Sigmoid colon (tissue), 7 donors: ENCODE results near the gene SPPL3. TPM values are rescaled to one million over a fixed set of nuclear protein-coding genes. Genes with fewer than 3 reads are reported as not detected.

Experiments
- DNase-seq: peaks from one replicate; pipeline ENCODE4 v3.0.0-alpha.2; 2019
- H3K27ac ChIP-seq, 4 donors: fragments of 200-600 bp; sonication (generic); one replicate each; pipeline ENCODE4 v1.5.1; 2016 to 2019; ENCODE audit warnings: mild to moderate bottlenecking in 1 of 4
- H3K27me3 ChIP-seq, 3 donors: fragments of 200-600 bp; sonication (generic); one replicate each; pipeline ENCODE4 v1.5.1; 2019; ENCODE audit warnings: mild to moderate bottlenecking in 1 of 3
- H3K36me3 ChIP-seq, 4 donors: fragments of 200-600 bp; sonication (generic); one replicate each; pipeline ENCODE4 v1.5.1; 2016 to 2019
- H3K4me1 ChIP-seq, 4 donors: fragments of 200-600 bp; sonication (generic); one replicate each; pipeline ENCODE4 v1.5.1; 2017 to 2019
- H3K4me3 ChIP-seq, 4 donors: fragments of 200-600 bp; sonication (generic); one replicate each; pipeline ENCODE4 v1.5.1; 2017 to 2019; ENCODE audit warnings: mild to moderate bottlenecking in 2 of 4, moderate library complexity in 1 of 4
- H3K9me3 ChIP-seq, 4 donors: fragments of 200-600 bp in 3 of 4; sonication (generic) in 3 of 4; one replicate each; pipeline versions ENCODE4 v1.5.1 to v1.6.1; 2013 to 2019
- CTCF ChIP-seq, 4 experiments: fragments of 450-650 bp in 3 of 4; fragments of 200-600 bp in 1 of 4; IDR thresholded peaks; one replicate each; pipeline ENCODE4 v1.5.1; 2016 to 2019; ENCODE audit warnings: antibody characterized with exemption in 4 of 4, mild to moderate bottlenecking in 3 of 4, moderate library complexity in 2 of 4
- EP300 ChIP-seq, 4 donors: sonication (generic); formaldehyde crosslinking; IDR thresholded peaks; one replicate each; pipeline ENCODE4 v1.6.1; 2017; ENCODE audit warnings: antibody characterized with exemption in 4 of 4
- POLR2A ChIP-seq, 2 donors: fragments of 450-650 bp; IDR thresholded peaks; one replicate each; pipeline ENCODE4 v1.6.1; 2016; ENCODE audit warnings: antibody characterized with exemption in 2 of 2, mild to moderate bottlenecking in 2 of 2, moderate library complexity in 2 of 2
- POLR2AphosphoS5 ChIP-seq, 4 donors: sonication (generic); formaldehyde crosslinking; IDR thresholded peaks; one replicate each; pipeline ENCODE4 v1.6.1; 2017; ENCODE audit warnings: antibody characterized with exemption in 4 of 4
- WGBS, 2 donors: extraction: QIAGEN DNeasy Blood & Tissue Kit; methylation state at CpG; one replicate each; pipeline ENCODE4 v1.1.7; 2013; 5-methylcytosine and 5-hydroxymethylcytosine counted together
- intact Hi-C: fragments of 100-400 bp; cut with DNase I; formaldehyde crosslinking; loops from one replicate; pipeline ENCODE4 v1.15.1; 2023
- polyA plus RNA-seq, 3 donors: library from polyadenylated mRNA; stranded (reverse); fragments of 200-250 nt; gene quantifications; one replicate each; pipeline ENCODE4 v1.2.3, GENCODE V29; 2013
- total RNA-seq, 4 donors: library from RNA; depleted of rRNA; stranded (reverse); fragments of >200 nt; gene quantifications; one replicate each; pipeline ENCODE4 v1.1.0, GENCODE V29; 2016
- donor health status: healthy with polysubstance abuse.
- donor health status: Bipolar disorder and iron deficiency.
- donor health status: healthy.

SPPL3 gene
- total and polyA plus RNA-seq, 7 donors: 8.6 to 28.0 (median 19.3) TPM

GRCh38 chr12:120825337-120825736 lies 78.8 kb downstream of the SPPL3 start:
- Histone ChIP-seq H3K4me3 (no peak overlapping the region), H3K9me3 (no peaks in the 10 kb centered on the region), H3K27ac (no peak overlapping the region), H3K4me1 (peaks cover 0 to 38% (median 9%) of the 10 kb centered on the region in 4 donors), H3K36me3 (no peaks in the 10 kb centered on the region), H3K27me3 (no peaks in the 10 kb centered on the region)
- no peak for TF ChIP-seq EP300 (IDR thresholded peaks at IDR 0.05)
- TF ChIP-seq CTCF (IDR thresholded peaks at IDR 0.05): no peak
- no peak for TF ChIP-seq POLR2AphosphoS5 (IDR thresholded peaks at IDR 0.05)
- TF ChIP-seq POLR2A (IDR thresholded peaks at IDR 0.05): no peak
- intact Hi-C loops: no loop called here
- no peak for DNase-seq
- WGBS, 2 donors: 61 to 85% methylated on average over 3 of the region's 3 CpGs

GRCh38 chr12:120822832-120823503 lies 81.2 kb downstream of the SPPL3 start:
- Histone ChIP-seq H3K9me3 (no peaks in the 10 kb centered on the region), H3K27me3 (no peaks in the 10 kb centered on the region), H3K27ac (no peak overlapping the region), H3K4me3 (no peak overlapping the region), H3K4me1 (peaks cover 0 to 45% (median 6%) of the 10 kb centered on the region in 4 donors), H3K36me3 (no peaks in the 10 kb centered on the region)
- intact Hi-C loops: no loop called here
- no peak for TF ChIP-seq POLR2AphosphoS5 (IDR thresholded peaks at IDR 0.05)
- no peak for TF ChIP-seq CTCF (IDR thresholded peaks at IDR 0.05)
- TF ChIP-seq POLR2A (IDR thresholded peaks at IDR 0.05): no peak
- no peak for TF ChIP-seq EP300 (IDR thresholded peaks at IDR 0.05)
- 81 to 89% methylated on average over 9 of the region's 9 CpGs for WGBS, 2 donors
- no peak for DNase-seq

DNA sequence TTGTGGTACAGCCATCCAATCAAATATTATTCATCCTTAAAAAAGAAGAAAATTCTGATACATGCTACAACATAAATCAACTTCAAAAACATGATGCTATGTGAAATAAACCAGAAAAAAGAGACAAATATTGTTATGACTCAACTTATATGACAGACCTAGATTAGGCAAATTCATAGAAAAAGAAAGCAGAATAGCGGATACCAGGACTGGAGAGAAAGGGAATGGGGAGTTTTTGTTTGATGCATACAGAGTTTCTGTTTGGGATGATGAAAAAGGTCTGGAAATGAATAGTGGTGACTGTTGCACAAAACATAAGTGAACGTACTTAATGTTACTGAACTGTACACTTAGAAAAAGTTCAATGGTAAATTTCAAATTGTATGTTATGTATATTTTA lies 82.3 kb downstream of the SPPL3 start:
- H3K36me3 ChIP-seq: no peaks in the 10 kb centered on the region
- H3K4me1 ChIP-seq: peaks cover 0 to 51% (median 4%) of the 10 kb centered on the region in 4 donors
- DNase-seq: no peak
- no peaks in the 10 kb centered on the region for H3K9me3 ChIP-seq
- TF ChIP-seq EP300 (IDR thresholded peaks at IDR 0.05) (no peak), POLR2A (IDR thresholded peaks at IDR 0.05) (no peak)
- intact Hi-C loops: no loop called here
- no peaks in the 10 kb centered on the region for H3K27me3 ChIP-seq
- 81 to 90% methylated on average over 2 of the region's 2 CpGs for WGBS, 2 donors
- no peak overlapping the region for H3K27ac ChIP-seq
- no peak overlapping the region for H3K4me3 ChIP-seq

GRCh38 chr12:120820884-120821510 lies 83.2 kb downstream of the SPPL3 start:
- no peaks in the 10 kb centered on the region for H3K36me3 ChIP-seq
- intact Hi-C loops: no loop called here
- WGBS, 2 donors: 37 to 65% methylated on average over 7 of the region's 7 CpGs
- H3K4me1 ChIP-seq: peaks cover 0 to 47% (median 5%) of the 10 kb centered on the region in 4 donors
- H3K27me3 ChIP-seq: no peaks in the 10 kb centered on the region
- no peaks in the 10 kb centered on the region for H3K9me3 ChIP-seq
- H3K27ac ChIP-seq: no peak overlapping the region
- no peak for TF ChIP-seq EP300 (IDR thresholded peaks at IDR 0.05)
- no peak for TF ChIP-seq CTCF (IDR thresholded peaks at IDR 0.05)
- no peak for TF ChIP-seq POLR2A (IDR thresholded peaks at IDR 0.05)
- TF ChIP-seq POLR2AphosphoS5 (IDR thresholded peaks at IDR 0.05): no peak
- no peak overlapping the region for H3K4me3 ChIP-seq
- no peak for DNase-seq

DNA sequence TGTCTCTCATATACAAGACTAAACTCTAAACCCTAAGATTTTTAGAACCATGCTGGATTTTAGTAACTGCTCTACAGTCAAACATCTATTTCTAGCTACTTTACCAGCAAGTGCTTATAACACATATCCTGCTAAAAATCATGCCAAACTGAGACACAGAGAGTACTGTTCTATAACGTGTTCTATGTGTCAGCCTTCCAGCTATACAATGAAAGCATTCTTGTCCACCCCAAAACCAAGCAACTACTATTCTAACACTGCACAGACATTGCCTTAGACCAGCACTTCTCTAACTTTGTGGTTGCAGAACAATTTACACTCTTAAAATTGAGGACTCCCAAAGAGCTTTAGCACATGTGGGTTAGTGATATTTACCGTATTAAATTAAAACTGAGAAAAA lies 85.7 kb downstream of the SPPL3 start:
- DNase-seq: no peak
- no peak overlapping the region for H3K27ac ChIP-seq
- no peaks in the 10 kb centered on the region for H3K36me3 ChIP-seq
- no peak overlapping the region for H3K4me3 ChIP-seq
- peaks cover 0 to 44% (median 17%) of the 10 kb centered on the region in 4 donors for H3K4me1 ChIP-seq
- H3K9me3 ChIP-seq: no peaks in the 10 kb centered on the region
- intact Hi-C loops: no loop called here
- 48 to 71% methylated on average over 2 of the region's 2 CpGs for WGBS, 2 donors
- TF ChIP-seq EP300 (IDR thresholded peaks at IDR 0.05): no peak
- H3K27me3 ChIP-seq: no peaks in the 10 kb centered on the region
